OCI-LY7 (cell line): ENCODE results near the gene GALNT2. TPM values are rescaled to one million over a fixed set of nuclear protein-coding genes. Genes with fewer than 3 reads are reported as not detected.

Experiments used
- BruUV-seq: library from RNA; stranded (reverse); fragments of 400-500 nt; replicated peaks from 2 replicates; lab custom pipeline; 2021; lab: Mats Ljungman, UMichigan
- CTCF ChIA-PET: fragments of 300-600 bp; sonication (Branson Sonifier 250); formaldehyde crosslinking; loops from one replicate; lab custom pipeline; 2022; ENCODE audit warnings: antibody characterized with exemption; ENCODE audit not compliant: unreplicated experiment; lab: Charles Lee
- POLR2A ChIA-PET: fragments of 300-600 bp; sonication (Branson Sonifier 250); formaldehyde crosslinking; loops from one replicate; lab custom pipeline; 2022; ENCODE audit warnings: antibody characterized with exemption; lab: Charles Lee
- DNase-seq: peaks from one replicate; pipeline ENCODE4 v3.0.0-alpha.2; 2015; ENCODE audit warnings: low spot score
- H2AFZ ChIP-seq: fragments of 200-600 bp; sonication (generic), shearing (Covaris generic); 2 replicates; pipeline ENCODE4 v1.6.1; 2014; ENCODE audit warnings: mild to moderate bottlenecking, antibody characterized with exemption, low read length, moderate library complexity
- H3K27ac ChIP-seq: fragments of 200-600 bp; sonication (generic); 2 replicates; pipeline ENCODE4 v1.5.1; 2014; ENCODE audit warnings: mixed run types, low read depth, mild to moderate bottlenecking, moderate library complexity, low read length, inconsistent platforms; ENCODE audit not compliant: poor library complexity, severe bottlenecking
- H3K36me3 ChIP-seq: fragments of 200-600 bp; sonication (generic); 2 replicates; pipeline ENCODE4 v1.6.1; 2014; ENCODE audit warnings: mild to moderate bottlenecking, antibody characterized with exemption, low read length, moderate library complexity, mixed read lengths; ENCODE audit not compliant: insufficient read depth
- H3K4me1 ChIP-seq: fragments of 200-600 bp; sonication (generic); 2 replicates; pipeline ENCODE4 v1.5.1; 2014; ENCODE audit warnings: mild to moderate bottlenecking, low read length; ENCODE audit not compliant: insufficient read depth, poor library complexity, severe bottlenecking
- H3K4me2 ChIP-seq: fragments of 200-600 bp; sonication (generic); 2 replicates; pipeline ENCODE4 v1.6.1; 2014; ENCODE audit warnings: mild to moderate bottlenecking, low read length
- H3K4me3 ChIP-seq: fragments of 200-600 bp; sonication (generic); 2 replicates; pipeline ENCODE4 v1.5.1; 2014; ENCODE audit warnings: mild to moderate bottlenecking, low read depth, low read length; ENCODE audit not compliant: poor library complexity, severe bottlenecking
- H3K79me2 ChIP-seq: fragments of 200-600 bp; sonication (generic); 2 replicates; pipeline ENCODE4 v1.6.1; 2016; ENCODE audit warnings: low read depth, mild to moderate bottlenecking, low read length, moderate library complexity, mixed read lengths; ENCODE audit not compliant: insufficient read depth
- H3K9me2 ChIP-seq: fragments of 200-600 bp; sonication (generic); 2 replicates; pipeline ENCODE4 v1.6.1; 2016; ENCODE audit warnings: mild to moderate bottlenecking, low read length, mixed read lengths; ENCODE audit not compliant: insufficient read depth
- H3K9me3 ChIP-seq: fragments of 200-600 bp; sonication (generic); 2 replicates; pipeline ENCODE4 v1.6.1; 2014; ENCODE audit warnings: mild to moderate bottlenecking, mixed run types, low read length, mixed read lengths
- H4K20me1 ChIP-seq: fragments of 200-600 bp; sonication (generic); 2 replicates; pipeline ENCODE4 v1.6.1; 2014; ENCODE audit warnings: mild to moderate bottlenecking, antibody characterized with exemption, low read length, moderate library complexity, mixed read lengths; ENCODE audit not compliant: insufficient read depth
- CTCF ChIP-seq: fragments of 200-600 bp; sonication (generic); conservative IDR thresholded peaks from 2 replicates; pipeline ENCODE4 v1.5.1; 2014; ENCODE audit warnings: mild to moderate bottlenecking, antibody characterized with exemption, low read length, moderate library complexity, mixed read lengths
- EZH2phosphoT487 ChIP-seq: fragments of 200-600 bp; sonication (generic); IDR thresholded peaks from 2 replicates; pipeline ENCODE4 v1.6.1; 2018; ENCODE audit warnings: low read depth, borderline replicate concordance, mild to moderate bottlenecking, mixed run types, antibody characterized with exemption, low read length, moderate library complexity, mixed read lengths
- intact Hi-C: fragments of 100-400 bp; cut with micrococcal nuclease; formaldehyde crosslinking; loops from one replicate; pipeline ENCODE4 v1.10.0; 2022; ENCODE audit not compliant: unreplicated experiment
- total RNA-seq, 2 experiments: library from RNA; depleted of rRNA in 1 of 2; stranded (reverse); fragments of >200 nt in 1 of 2; shearing (Covaris generic) in 1 of 2; gene quantifications; 2 replicates each; pipeline ENCODE4 v1.2.3, GENCODE V29; 2014 to 2022

GALNT2 gene
- total RNA-seq, 2 experiments from 2014 or later: 29.9 to 67.3 TPM

GRCh38 chr1:230140221-230141020, 73.4 kb downstream of the GALNT2 start:
- no peak overlapping the region for H2AFZ ChIP-seq
- H3K9me2 ChIP-seq: no peaks in the 10 kb centered on the region
- intact Hi-C loops: no loop called here
- POLR2A ChIA-PET: interaction anchor here (0.8 to 1.7 kb wide), 4 partner anchors 9 to 12 kb away, joined by 3 to 5 read pairs (median 4); no protein-coding TSS in a partner anchor
- TF ChIP-seq EZH2phosphoT487 (no peak), CTCF (no peak)
- CTCF ChIA-PET: interaction anchor here (0.7 kb wide), 1 partner anchor 145 kb away, joined by 3 read pairs; no protein-coding TSS in a partner anchor
- H3K36me3 ChIP-seq: no peaks in the 10 kb centered on the region
- no TSS peak for BruUV-seq
- no peak overlapping the region for H3K4me3 ChIP-seq
- no peak for DNase-seq
- peaks cover 16% of the 10 kb centered on the region; the same call in 1 of the 2 replicates for H3K79me2 ChIP-seq
- no peaks in the 10 kb centered on the region for H4K20me1 ChIP-seq
- H3K4me1 ChIP-seq: peaks cover 62% of the 10 kb centered on the region
- H3K27ac ChIP-seq: no peak overlapping the region
- H3K4me2 ChIP-seq: no peak overlapping the region
- H3K9me3 ChIP-seq: no peaks in the 10 kb centered on the region

GRCh38 chr1:230141021-230141648, 74.1 kb downstream of the GALNT2 start:
- no peak overlapping the region for H3K27ac ChIP-seq
- peaks cover 23% of the 10 kb centered on the region; the same call in 1 of the 2 replicates for H3K79me2 ChIP-seq
- CTCF ChIA-PET: no interaction called here
- H3K4me1 ChIP-seq: peaks cover 69% of the 10 kb centered on the region
- no TSS peak for BruUV-seq
- H3K4me2 ChIP-seq: no peak overlapping the region
- H3K9me2 ChIP-seq: no peaks in the 10 kb centered on the region
- intact Hi-C loops: no loop called here
- H2AFZ ChIP-seq: no peak overlapping the region
- POLR2A ChIA-PET: interaction anchor here (0.8 to 1.4 kb wide), 2 partner anchors 11 to 12 kb away, joined by 4 to 5 read pairs; no protein-coding TSS in a partner anchor
- no peak for DNase-seq
- H3K9me3 ChIP-seq: no peaks in the 10 kb centered on the region
- TF ChIP-seq EZH2phosphoT487: no peak
- no peak for TF ChIP-seq CTCF
- H4K20me1 ChIP-seq: no peaks in the 10 kb centered on the region
- no peak overlapping the region for H3K4me3 ChIP-seq
- no peaks in the 10 kb centered on the region for H3K36me3 ChIP-seq
